HEK293T (cell line): ENCODE data around the gene DNM1L.

Experiments
- CTCF ChIA-PET: fragments of 350-600 bp; formaldehyde crosslinking; extraction: SDS; loops from one replicate; lab custom pipeline; 2021; ENCODE audit warnings: antibody characterized with exemption, inconsistent platforms; lab: Yijun Ruan, JAX
- POLR2A ChIA-PET: fragments of 350-600 bp; formaldehyde crosslinking; extraction: SDS; loops from one replicate; lab custom pipeline; 2020; ENCODE audit warnings: antibody characterized with exemption, inconsistent platforms; lab: Yijun Ruan, JAX
- DNase-seq: peaks from one replicate; pipeline ENCODE4 v3.0.0; 2012; ENCODE audit warnings: mixed read lengths; ENCODE audit errors: extremely low spot score
- ARNT ChIP-seq: fragments of 450-650 bp; IDR thresholded peaks from 2 replicates; pipeline ENCODE4 v1.6.1; 2017; ENCODE audit warnings: mild to moderate bottlenecking
- BHLHE40 ChIP-seq: fragments of 450-650 bp; IDR thresholded peaks from 2 replicates; pipeline ENCODE4 v1.6.1; 2016; ENCODE audit warnings: mild to moderate bottlenecking, moderate library complexity, borderline replicate concordance
- CTBP1 ChIP-seq: fragments of 450-650 bp; IDR thresholded peaks from 2 replicates; pipeline ENCODE4 v1.6.1; 2016; ENCODE audit warnings: borderline replicate concordance
- ELF4 ChIP-seq: fragments of 450-650 bp; IDR thresholded peaks from 2 replicates; pipeline ENCODE4 v1.6.1; 2017; ENCODE audit warnings: antibody characterized with exemption
- FOXA1 ChIP-seq: fragments of 450-650 bp; IDR thresholded peaks from 2 replicates; pipeline ENCODE4 v1.6.1; 2016; ENCODE audit warnings: mild to moderate bottlenecking
- FOXK2 ChIP-seq: fragments of 450-650 bp; IDR thresholded peaks from 2 replicates; pipeline ENCODE4 v1.6.1; 2016; ENCODE audit warnings: mild to moderate bottlenecking
- FOXM1 ChIP-seq: fragments of 450-650 bp; IDR thresholded peaks from 2 replicates; pipeline ENCODE4 v1.6.1; 2017; ENCODE audit warnings: mild to moderate bottlenecking, borderline replicate concordance
- HDGF ChIP-seq: fragments of 450-650 bp; IDR thresholded peaks from 2 replicates; pipeline ENCODE4 v1.6.1; 2017; ENCODE audit warnings: antibody characterized with exemption, borderline replicate concordance
- L3MBTL2 ChIP-seq: fragments of 450-650 bp; conservative IDR thresholded peaks from 2 replicates; pipeline ENCODE4 v1.6.1; 2016; ENCODE audit warnings: mild to moderate bottlenecking
- LEF1 ChIP-seq: fragments of 450-650 bp; IDR thresholded peaks from 2 replicates; pipeline ENCODE4 v1.6.1; 2017; ENCODE audit warnings: mild to moderate bottlenecking, borderline replicate concordance
- NFRKB ChIP-seq: fragments of 450-650 bp; IDR thresholded peaks from 2 replicates; pipeline ENCODE4 v1.6.1; 2016; ENCODE audit warnings: mild to moderate bottlenecking, moderate library complexity
- SP1 ChIP-seq: fragments of 450-650 bp; IDR thresholded peaks from 2 replicates; pipeline ENCODE4 v1.6.1; 2017
- SUZ12 ChIP-seq: fragments of 450-650 bp; IDR thresholded peaks from 2 replicates; pipeline ENCODE4 v1.6.1; 2016; ENCODE audit warnings: mild to moderate bottlenecking
- TARDBP ChIP-seq: fragments of 450-650 bp; IDR thresholded peaks from 2 replicates; pipeline ENCODE4 v1.6.1; 2016
- ZNF384 ChIP-seq: fragments of 450-650 bp; IDR thresholded peaks from 2 replicates; pipeline ENCODE4 v1.6.1; 2016
- TF ChIP-seq, protein P1 (sequence below): fragments of 450-650 bp; IDR thresholded peaks from 2 replicates; pipeline ENCODE4 v1.6.1; 2016

The DNM1L gene

DNA sequence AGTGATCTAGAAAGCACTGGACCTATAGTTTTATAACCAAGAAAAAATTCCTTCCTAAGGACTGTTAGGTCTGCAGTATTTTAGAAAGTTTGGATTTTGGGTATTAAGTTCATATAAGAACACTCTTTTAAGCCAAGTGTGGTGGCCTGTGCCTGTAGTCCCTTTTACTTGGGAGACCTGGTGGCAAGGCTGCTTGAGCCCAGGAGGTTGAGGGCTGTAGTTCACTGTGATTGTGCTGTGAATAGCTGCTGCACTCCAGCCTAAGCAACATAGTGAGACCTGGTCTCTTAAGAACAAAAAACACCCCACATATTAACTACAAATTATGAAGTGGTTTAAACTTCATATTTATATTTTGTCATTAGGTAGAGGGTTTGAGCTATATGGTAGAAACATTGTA, 9.7 kb downstream of the DNM1L start:
- TF ChIP-seq L3MBTL2 = no peak
- TF ChIP-seq CTBP1 = no peak
- no peak for TF ChIP-seq HDGF
- TF ChIP-seq, protein P1, sequence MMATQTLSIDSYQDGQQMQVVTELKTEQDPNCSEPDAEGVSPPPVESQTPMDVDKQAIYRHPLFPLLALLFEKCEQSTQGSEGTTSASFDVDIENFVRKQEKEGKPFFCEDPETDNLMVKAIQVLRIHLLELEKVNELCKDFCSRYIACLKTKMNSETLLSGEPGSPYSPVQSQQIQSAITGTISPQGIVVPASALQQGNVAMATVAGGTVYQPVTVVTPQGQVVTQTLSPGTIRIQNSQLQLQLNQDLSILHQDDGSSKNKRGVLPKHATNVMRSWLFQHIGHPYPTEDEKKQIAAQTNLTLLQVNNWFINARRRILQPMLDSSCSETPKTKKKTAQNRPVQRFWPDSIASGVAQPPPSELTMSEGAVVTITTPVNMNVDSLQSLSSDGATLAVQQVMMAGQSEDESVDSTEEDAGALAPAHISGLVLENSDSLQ = no peak
- TF ChIP-seq FOXK2 = no peak
- CTCF ChIA-PET = interaction anchor here (0.6 kb wide), 1 partner anchor 446 kb away, joined by 3 read pairs; no protein-coding TSS in a partner anchor
- DNase-seq = no peak
- POLR2A ChIA-PET = interaction anchor here (1.7 kb wide), 1 partner anchor 10 kb away, joined by 8 read pairs; the partner anchor contains the start of gene DNM1L

DNA sequence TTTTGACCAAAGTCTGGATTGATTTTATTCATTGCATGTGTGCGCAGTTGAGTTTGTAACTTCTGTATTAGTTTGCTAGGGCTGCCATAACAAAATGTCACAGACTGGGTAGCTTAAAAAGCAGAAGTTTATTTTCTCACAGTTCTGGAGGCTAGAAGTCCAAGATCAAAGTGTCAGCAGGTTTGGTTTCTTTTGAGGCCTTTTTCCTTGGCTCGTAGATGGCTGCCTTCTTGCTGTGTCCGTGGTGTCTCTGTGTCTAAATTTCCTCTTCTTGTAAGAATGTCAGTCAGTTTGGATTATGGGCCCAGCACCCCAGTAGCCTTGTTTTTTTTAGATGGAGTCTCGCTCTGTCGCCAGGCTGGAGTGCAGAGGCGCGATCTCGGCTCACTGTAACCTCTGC, 11.8 kb downstream of the DNM1L start:
- ChIA-PET CTCF (no interaction called here), POLR2A (no interaction called here)
- TF ChIP-seq LEF1 (no peak), FOXM1 (no peak), NFRKB (no peak)
- DNase-seq = no peak

DNA sequence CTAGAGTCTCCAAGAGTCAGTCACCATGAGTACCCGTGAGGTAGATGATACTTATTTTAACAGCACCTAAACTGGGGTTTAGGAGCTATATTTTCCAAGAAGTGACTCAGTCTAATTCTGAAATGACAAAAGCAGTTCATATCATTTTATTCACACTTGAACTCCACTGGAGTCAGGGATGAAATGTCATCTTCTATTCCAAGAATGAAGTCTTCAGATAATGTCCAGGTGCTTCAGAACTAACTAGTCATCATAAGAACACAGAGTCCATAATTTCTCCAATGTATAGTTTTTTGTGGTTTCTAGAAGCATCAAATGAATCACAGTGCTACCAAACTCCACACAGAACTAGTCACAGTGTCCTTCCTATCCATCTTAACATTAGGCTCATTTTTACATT, 13.3 kb downstream of the DNM1L start:
- POLR2A ChIA-PET = no interaction called here
- no peak for DNase-seq

DNA sequence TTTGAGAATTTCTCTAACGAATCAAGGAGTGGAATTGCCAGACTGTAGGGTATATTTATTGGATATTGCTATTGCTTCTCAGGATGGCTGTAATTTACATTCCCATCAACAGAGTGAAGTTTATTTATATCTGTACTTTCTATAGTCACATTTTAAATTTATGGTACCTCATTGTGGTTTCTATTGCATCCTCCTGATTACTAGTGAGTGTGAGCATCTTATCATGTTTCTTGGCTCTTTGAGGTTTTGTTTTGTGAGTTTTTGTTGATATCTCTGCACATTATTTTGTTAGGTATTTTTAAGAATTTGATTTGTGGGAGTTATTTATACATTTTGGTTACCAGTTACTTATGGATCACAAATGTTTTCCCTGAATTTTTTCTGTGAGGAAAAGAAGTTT, 13.9 kb downstream of the DNM1L start:
- TF ChIP-seq TARDBP = no peak
- no peak for TF ChIP-seq ARNT
- no peak for TF ChIP-seq FOXA1
- TF ChIP-seq NFRKB = no peak
- no peak for TF ChIP-seq FOXM1
- no peak for TF ChIP-seq SUZ12
- TF ChIP-seq SP1 = no peak
- no peak for TF ChIP-seq CTBP1
- TF ChIP-seq L3MBTL2 = no peak
- no peak for TF ChIP-seq ELF4
- TF ChIP-seq LEF1 = no peak
- no peak for TF ChIP-seq ZNF384
- no peak for TF ChIP-seq BHLHE40
- no peak for DNase-seq
- ChIA-PET POLR2A (no interaction called here), CTCF (no interaction called here)

More for the DNA sequence above, 13.3 kb downstream of the DNM1L start:
- no peak for TF ChIP-seq BHLHE40
- TF ChIP-seq L3MBTL2 = no peak
- no peak for TF ChIP-seq ZNF384
- no peak for TF ChIP-seq FOXM1
- TF ChIP-seq FOXA1 = no peak
- no peak for TF ChIP-seq ARNT
- CTCF ChIA-PET = no interaction called here

DNA sequence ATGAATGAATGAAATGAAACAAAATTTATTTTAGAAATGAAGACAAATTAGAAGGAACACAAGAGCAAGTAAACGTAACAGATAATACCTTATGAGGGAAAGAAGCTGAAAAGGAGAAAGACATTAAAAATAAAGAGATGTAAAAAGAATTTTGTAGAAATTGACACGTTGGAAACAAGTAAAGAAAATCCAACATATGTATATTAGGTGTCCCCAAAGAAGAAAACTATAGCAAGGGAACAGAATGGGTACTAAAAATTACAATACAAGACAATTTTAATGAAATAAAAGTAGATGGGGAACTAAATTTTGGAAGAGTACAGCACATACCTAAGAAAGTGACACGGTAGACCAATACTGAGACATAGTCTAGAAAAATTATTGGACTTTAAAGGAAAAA, 16.7 kb downstream of the DNM1L start:
- POLR2A ChIA-PET = no interaction called here
- TF ChIP-seq SUZ12 (no peak), LEF1 (no peak), L3MBTL2 (no peak), BHLHE40 (no peak), FOXK2 (no peak), TARDBP (no peak)
- TF ChIP-seq, protein P1 = no peak
- CTCF ChIA-PET = no interaction called here
- DNase-seq = no peak

DNA sequence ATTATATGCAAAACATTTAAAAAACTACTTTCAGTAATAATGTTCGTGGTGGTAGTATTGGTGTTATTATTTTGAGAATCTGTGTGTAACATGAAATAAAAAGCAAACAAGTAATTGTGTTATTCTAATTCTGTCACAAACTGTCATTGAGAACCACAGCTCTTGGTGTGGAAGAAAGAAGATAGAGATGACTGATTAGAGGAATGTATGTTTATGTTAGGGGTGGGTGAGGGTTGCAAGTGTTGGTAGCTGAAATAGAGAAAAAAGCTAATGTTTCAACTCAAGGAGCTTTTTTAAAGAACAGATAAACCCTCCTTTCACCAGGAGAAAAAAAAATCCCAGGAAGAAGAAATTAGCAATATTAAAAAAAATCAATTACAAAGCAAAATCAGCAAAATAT, 18.3 kb downstream of the DNM1L start:
- CTCF ChIA-PET = interaction anchor here (0.6 kb wide), 1 partner anchor 292 kb away, joined by 6 read pairs; no protein-coding TSS in a partner anchor
- POLR2A ChIA-PET = interaction anchor here (1.7 kb wide), 1 partner anchor 18 kb away, joined by 6 read pairs; the partner anchor contains the start of gene DNM1L

More for the DNA sequence above, 18.3 kb downstream of the DNM1L start:
- no peak for TF ChIP-seq TARDBP
- no peak for TF ChIP-seq NFRKB
- no peak for TF ChIP-seq CTBP1
- TF ChIP-seq HDGF = no peak
- no peak for TF ChIP-seq L3MBTL2
- TF ChIP-seq ZNF384 = no peak
- no peak for TF ChIP-seq FOXM1
- TF ChIP-seq ELF4 = no peak
- TF ChIP-seq SP1 = no peak
- no peak for TF ChIP-seq FOXA1
- no peak for TF ChIP-seq FOXK2
- TF ChIP-seq SUZ12 = no peak
- TF ChIP-seq BHLHE40 = no peak
- TF ChIP-seq ARNT = no peak
- TF ChIP-seq, protein P1 = no peak
- no peak for TF ChIP-seq LEF1
- no peak for DNase-seq
